GM21723 (cell line): ENCODE results near the gene LSG1.
A peak's percentile ranks its signal among the peaks of the same experiment; 100 is the strongest.
"Not testable (repeated sequence)": the region's sequence is repeated elsewhere in the genome, so short reads cannot be mapped to it uniquely, and the experiment has no call there.

Experiments used
- ATAC-seq: cut with Tn5 transposase; IDR thresholded peaks from one replicate; pipeline ENCODE4 v1.9.1; 2021; ENCODE audit warnings: mild to moderate bottlenecking, moderate library complexity; ENCODE audit not compliant: unreplicated experiment

Gene LSG1

GRCh38 chr3:194658477-194659242, 13.3 kb downstream of the LSG1 start:
- ATAC-seq = no peak

- ATAC-seq = no peak
Observed at GRCh38 chr3:194657439-194657838, 14.6 kb downstream of the LSG1 start.

GRCh38 chr3:194654443-194654842, 17.5 kb downstream of the LSG1 start:
- no peak for ATAC-seq

GRCh38 chr3:194647747-194648146, 24.2 kb downstream of the LSG1 start:
- no peak for ATAC-seq

- ATAC-seq = no peak
Observed at GRCh38 chr3:194642769-194643168, 29.2 kb downstream of the LSG1 start.

GRCh38 chr3:194640829-194641228, 31.2 kb downstream of the LSG1 start:
- no peak for ATAC-seq

GRCh38 chr3:194638991-194639605, 32.9 kb downstream of the LSG1 start:
- ATAC-seq = no peak

GRCh38 chr3:194637541-194638400, 34.2 kb downstream of the LSG1 start:
- no peak for ATAC-seq

GRCh38 chr3:194637066-194637465, 34.9 kb downstream of the LSG1 start:
- no peak for ATAC-seq

GRCh38 chr3:194633349-194634004, 38.5 kb downstream of the LSG1 start, which contains the start of gene TMEM44:
Gene TMEM44, minus strand, starts transcription at chr3:194633419. Its CDS starts 204 bp downstream, at chr3:194633215.
- peak; percentile 90 for ATAC-seq

GRCh38 chr3:194632809-194633348, 39.1 kb downstream of the LSG1 start:
- ATAC-seq = peak; percentile 64

- ATAC-seq = no peak
Observed at GRCh38 chr3:194632226-194632808, 39.7 kb downstream of the LSG1 start.

- ATAC-seq = no peak
Observed at GRCh38 chr3:194631696-194632095, 40.3 kb downstream of the LSG1 start.

- ATAC-seq = not testable (repeated sequence)
Observed at GRCh38 chr3:194630681-194631080, 41.3 kb downstream of the LSG1 start.

- no peak for ATAC-seq
Observed at GRCh38 chr3:194624956-194625355, 47.0 kb downstream of the LSG1 start.

GRCh38 chr3:194623449-194624290, 48.3 kb downstream of the LSG1 start:
- no peak for ATAC-seq

GRCh38 chr3:194622621-194623340, 49.2 kb downstream of the LSG1 start:
- no peak for ATAC-seq

- no peak for ATAC-seq
Observed at GRCh38 chr3:194621947-194622346, 50.0 kb downstream of the LSG1 start.

- ATAC-seq = no peak
Observed at GRCh38 chr3:194620196-194620595, 51.8 kb downstream of the LSG1 start.
